Activated T-cell treated with anti-CD3 and anti-CD28 coated beads for 24 hours (primary cell): ENCODE data around the gene HHLA2.

Source experiments
- DNase-seq: peaks from one replicate; pipeline ENCODE4 v3.0.0-alpha.2; 2020; ENCODE audit warnings: low read depth

The HHLA2 gene

DNA sequence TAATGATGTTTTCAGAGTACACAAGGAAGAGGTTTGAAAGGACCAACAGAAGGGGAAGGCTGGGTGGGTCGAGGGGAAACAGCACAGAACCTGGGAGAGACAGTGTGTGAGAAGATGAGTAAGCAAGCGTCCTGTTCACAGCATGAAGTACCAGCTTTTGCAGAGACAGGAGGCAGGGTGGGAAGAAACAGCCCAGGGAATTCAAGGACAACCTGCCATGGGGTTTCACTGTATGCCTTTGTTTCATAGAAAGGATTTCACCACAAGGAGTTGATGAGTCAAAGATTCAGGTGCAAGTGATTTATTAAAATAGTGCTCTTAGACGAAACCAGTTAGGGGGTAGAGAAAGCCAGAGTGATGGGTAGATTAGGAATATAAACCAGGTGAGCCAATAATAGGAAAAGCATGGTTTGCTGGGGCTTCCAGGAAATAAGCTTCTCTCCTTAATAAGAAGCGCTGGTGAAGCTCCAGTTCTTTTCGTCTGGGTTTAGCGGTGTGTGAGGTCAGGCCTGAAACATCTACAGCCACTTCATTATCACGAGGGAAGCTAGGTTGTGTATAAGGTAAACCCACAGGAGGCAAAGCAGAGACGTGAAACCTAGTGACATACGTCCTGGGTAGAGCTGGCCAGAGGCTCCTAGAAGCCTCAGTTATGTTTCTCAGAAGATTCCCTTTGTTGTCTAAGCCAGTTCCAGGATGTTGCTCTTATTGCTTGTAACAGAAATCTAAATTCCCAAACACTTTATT lies 3.9 kb downstream of the HHLA2 start:
- no peak for DNase-seq

DNA sequence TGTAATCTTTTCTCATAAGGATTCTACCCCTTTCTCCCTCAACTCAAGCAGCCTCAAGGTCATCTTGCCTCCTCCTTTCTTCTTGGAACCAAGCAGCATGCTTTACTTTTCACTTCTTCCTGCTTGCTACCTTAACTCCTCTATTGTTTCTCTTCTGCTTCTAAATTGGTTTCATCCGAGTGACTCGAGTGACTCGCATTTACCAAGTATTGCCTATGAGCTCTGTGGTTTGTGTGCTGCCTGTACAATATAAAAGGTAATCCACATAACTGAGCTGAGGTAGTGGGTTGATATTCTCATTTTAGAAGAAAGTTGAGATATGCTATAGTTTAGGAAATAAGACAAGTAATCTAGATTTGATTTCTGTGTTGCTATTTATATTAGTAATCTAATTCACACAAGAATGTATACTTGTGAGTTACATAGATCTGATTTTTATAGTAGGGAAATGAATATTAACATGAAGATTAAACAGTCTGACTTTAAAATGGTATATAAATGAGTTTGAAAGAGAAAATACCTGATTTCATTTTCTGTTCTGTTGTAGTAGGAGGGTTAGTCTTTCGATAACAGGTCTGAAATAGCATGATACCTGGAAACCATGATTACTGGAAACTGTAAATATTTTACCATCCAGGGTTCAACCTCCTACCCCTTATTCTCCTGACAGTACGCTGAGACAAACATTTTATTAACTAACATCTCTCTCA lies 5.5 kb downstream of the HHLA2 start:
- DNase-seq, result no peak

DNA sequence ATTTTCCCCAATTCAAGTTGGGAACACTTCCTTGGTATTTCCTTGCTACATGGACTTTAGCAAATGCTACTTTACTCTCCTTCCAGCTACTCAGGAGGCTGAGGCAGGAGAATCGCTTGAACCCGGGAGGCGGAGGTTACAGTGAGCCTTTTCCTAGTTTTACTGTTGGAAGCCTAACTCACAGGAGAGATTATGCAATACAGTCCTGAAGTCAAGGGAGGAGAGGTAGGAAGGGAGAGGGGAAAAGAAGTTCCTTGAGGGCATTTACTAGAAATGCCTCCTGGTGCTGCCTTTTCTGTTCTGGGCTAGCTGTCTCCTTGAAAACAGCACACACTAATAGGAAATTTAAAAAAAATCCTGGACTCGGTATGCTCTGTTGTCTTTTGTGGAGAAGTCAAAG lies 6.2 kb downstream of the HHLA2 start:
- no peak for DNase-seq

DNA sequence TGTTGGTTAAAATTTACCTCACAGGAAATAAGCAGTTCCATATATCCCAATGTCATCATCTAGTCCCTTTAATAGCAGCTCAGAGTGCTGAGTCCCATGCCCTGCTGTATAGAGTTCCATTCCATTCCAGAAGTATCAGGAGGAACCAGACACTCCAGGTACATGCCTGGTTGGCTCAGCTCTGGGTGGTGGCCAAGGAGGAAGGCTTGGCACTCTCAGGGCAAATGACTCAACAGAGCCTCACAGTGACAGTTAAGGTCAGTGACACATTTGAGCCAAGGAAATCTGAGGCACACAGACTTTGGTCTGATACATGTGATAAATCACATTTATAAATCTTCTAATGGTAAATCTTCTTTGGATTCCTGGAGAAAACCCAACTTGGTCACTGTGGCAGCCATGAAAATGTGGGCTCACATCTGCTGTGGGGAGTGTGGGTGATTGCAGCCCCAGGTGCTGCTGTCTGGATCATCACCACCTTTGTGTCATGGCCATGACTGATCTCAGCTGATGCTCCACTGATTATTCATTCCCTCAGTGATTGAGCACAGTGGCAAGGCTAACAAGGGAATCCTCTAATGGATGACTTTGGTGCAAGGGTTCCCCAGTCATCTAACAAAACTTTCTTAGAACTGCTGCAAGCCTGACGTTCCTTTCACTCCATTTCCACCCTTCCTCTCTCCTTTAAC lies 9.3 kb downstream of the HHLA2 start:
- no peak for DNase-seq

DNA sequence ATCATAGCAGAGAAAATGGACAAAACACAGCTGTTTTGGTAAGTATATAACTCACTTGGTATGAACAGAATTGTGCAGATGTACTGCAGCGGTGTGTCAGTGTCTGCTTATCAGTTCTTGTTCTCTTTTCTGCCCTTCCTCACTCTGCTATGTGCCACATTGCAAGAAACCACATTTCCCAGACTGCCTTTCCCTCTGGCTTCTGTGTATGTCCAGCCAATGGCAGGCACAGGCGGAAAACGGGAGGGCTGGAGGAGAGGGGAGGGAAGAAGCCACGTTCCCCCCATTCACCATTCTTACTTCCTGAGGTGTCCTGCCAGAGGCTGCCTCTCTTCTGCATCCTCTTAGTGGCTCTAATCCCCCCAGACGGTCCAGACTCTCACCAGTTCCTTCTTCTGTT lies 15.4 kb downstream of the HHLA2 start:
- DNase-seq, result no peak

DNA sequence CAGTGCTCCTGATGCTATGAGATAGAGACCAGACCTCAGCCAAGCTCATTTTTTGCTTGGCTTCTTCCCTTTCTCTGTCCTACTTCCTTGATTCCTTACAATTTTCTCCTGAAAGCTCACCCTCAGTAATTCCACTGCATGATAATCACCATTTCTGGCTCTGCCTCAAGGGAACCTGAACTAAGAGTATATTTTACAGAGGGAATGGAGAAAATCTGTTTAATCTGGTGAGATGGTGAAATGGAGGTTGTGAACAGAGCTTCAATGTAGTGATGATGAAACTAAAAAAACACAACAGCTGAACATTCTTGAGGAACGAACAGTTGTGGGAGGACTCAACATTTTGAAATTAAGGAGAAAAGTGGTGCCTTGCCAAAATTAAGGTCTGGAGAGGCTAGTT lies 16.3 kb downstream of the HHLA2 start:
- no peak for DNase-seq

DNA sequence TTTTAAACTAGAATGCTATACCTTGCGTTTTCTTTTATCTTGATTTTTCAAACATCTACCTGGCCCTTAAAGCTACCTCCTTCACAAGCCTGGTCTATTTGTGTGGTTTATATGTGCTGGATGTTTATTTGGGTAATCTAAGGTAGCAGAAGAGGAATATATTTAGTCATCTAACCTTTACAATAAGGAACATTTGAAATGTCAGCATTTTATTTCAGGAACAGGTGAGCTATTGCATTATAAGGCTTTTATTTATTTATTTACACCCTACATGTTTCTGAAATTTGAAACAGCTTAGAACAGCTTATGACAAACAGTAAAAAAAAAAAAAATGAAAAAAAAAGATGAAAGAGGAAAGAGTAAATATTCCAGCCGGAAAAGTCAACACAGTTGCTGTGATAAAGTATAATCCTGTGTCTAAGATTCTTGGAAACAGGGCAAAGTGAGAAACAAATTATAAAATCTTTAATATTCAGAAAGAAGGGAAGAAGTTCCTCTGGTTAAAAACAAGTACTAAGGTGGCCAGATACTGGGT lies 19.5 kb downstream of the HHLA2 start:
- no peak for DNase-seq

DNA sequence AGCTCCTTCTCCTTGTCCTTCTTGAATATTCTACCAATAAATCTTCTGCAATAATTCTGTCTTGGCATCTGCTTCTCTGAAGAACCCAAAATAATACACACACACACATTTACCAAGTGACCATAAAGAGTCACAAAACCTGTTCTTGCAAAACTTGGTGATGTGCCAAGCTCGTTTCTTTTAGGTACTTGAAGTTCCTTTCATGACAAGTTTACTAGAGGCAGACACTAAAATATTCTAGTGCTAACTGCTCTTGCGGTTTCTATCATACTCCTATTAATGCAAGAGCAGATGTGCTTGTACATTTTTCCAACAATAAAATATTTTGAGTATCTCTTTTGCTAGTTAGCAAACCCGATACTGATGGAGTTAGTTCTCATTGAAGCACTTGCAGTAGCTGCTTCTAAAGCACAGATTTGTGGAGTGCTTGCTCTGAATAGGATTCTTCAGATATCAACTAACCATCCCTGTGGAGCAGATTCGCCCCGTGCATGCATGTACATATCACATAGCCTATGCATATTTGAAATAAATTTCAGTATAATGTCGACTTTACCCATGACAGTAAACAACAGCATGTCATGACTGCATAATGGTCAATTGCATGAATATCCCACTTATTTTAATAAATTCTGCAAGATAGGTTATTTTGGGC lies 23.2 kb downstream of the HHLA2 start:
- no peak for DNase-seq

DNA sequence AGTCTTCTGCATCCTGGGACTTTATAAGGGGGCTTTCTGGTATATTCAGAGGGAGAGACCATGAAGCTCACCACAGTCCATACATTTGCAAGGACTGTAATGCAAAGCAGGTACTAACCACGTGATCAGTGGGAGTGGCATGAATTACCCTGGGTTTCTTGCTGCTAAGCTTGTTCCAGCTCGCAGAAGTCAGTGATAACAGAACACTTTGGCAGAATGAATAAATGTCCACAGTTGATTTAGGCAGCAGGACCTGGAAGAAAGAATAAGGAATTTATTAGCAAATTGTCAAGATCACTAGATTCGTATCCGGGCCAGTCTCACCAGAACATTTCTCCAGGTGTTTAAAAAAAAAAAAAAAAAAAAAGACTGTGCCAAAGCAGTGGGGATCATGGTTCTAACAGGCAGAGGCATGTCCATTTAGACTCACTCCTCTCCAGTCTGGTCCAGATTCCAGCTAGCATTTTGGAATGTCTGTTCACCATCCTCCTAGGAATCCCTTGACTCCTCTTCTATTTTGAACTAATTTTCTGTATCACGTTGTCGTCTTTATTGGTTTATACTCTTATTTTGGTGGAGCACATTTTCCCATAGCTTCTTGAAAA lies 24.5 kb downstream of the HHLA2 start:
- DNase-seq, result no peak

DNA sequence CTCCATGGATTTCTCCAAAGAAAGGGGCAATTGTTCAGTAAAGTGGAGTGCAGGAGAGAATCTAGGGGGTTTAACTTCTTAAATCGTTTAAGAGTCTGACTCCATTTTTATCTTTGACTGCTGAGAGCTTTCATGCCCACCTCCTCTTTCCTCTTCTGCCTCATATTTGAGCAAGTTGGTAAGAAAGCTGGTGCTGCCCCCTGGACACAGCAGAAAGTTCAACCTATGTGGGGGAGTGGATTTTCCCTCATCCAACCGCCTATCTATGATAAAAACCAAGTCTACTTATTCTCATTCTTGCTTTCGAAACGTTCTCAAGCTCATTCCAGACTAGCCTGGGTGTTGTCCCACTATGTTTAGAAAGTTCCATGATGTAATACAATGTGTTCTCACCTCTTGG lies 26.0 kb downstream of the HHLA2 start:
- no peak for DNase-seq

DNA sequence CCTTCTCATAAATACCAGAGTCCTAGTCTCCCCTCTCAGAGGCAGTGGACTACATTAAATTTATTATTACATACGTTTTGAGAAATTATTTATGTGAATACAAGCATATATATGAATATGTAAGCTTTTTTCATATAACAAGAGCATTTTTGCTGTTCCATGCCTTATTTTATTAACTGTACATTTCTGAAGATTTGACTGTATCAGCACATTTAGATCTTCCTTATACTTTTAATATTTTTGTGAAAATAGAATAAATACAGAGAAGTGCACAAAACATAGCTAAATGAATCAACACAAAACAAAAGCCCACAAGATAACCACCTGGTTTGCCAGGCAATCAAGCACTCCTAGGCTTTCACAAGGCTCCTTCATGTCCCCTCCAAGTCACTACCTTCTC lies 27.8 kb downstream of the HHLA2 start:
- no peak for DNase-seq

DNA sequence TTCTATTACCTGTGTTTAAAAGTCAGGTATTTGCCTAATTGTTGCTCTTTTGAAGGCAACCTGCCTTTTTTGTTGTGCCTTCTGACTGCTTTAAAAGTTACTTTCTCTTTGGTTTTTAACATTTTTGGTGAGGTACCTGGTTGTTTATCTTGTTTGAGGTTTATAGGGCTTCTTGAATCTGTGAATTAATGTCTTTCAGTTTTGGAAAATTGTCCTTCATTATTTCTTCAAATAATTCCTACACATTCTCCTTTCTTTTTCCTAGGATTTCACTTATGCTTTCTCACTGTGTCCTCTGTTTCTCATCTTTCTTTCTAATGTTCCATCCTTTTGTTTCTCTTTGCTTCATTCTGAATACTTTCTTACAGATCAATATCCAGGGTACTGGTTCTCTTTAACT lies 30.8 kb downstream of the HHLA2 start:
- DNase-seq, result no peak

DNA sequence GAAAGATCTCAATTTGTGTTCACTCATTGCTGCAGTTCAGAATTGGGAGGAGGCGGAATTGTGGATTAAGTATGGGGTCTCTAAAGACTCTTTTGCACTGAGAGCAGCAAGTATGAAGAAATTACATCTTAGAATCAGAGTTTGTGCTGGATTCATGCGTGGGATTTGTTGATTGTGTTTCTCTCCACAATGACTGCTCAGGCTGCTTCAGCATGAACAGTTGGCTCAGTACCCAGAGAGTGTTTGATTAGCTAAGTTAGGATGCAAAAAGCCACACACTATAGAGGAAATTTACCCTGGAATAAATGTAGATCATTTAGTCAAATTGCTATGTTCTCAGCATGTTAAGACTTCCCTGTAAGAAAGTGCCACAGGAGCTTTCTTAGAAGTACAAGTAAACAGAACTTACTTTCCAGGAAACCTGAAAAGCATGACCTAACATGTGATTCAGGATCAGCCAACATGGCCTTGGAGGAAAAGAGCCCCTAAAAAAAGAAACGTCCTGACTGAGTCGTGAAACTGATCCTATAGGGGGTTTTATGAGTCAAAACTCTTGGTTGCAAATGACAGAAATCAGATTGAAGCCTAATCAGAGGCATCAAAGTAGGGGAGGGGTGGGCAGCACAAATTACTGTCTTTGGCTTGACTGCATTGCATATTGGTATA lies 32.6 kb downstream of the HHLA2 start:
- no peak for DNase-seq

DNA sequence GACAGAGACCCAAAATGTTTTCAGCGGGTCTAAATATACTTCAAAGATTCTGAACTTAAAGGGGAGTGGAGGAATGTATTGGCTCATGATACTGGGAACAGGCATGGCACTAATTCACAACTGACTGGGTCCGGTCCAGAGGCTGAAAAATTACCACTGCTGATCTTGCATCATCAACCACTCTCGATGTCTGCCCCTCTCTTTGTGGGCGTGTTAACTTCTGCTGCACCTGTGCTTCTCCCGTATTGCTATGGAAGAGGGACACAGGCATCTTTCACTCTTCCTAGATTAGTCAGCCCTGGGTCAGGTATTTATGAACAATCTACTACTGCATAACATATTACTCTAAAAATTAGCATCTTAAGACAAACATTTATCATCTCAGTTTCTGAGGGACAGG lies 33.2 kb downstream of the HHLA2 start:
- DNase-seq, result no peak

DNA sequence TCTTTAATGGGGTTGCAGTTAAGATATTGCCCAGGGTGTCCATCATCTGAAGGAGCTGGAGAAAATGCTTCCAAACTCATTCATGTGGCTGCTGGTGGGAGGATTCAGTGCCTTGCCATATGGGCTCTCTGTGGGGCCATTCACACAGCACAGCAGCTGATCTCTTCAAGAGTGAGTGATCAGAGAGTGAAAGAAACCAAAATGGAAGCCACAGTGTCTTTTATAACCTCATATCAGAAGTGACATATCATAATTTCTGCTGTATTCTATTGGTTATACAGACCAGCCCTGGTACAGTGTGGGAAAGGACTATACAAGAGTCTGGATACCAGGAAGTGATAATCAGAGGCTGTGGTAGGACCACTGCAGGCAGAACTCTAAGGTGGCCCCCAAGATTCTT lies 33.6 kb downstream of the HHLA2 start:
- DNase-seq, result no peak

DNA sequence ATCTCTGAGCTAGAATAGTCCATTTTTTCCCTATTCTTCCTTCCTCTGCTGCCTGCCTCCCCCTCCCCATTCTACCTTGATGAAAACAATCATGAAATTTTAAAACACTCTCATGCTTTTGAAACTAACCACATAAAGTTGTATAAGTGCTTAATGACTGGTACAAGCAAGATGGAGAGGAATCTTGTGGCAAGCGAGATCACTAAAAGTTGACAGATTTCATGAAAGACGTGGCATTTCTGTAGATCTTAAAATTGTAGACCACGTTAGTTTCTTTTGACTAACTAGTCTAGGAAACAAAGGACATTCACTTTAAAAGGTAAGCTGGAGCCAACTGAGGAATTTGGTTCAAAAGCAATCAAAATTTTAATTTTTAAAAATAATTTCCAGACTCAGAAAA lies 35.4 kb downstream of the HHLA2 start:
- no peak for DNase-seq

DNA sequence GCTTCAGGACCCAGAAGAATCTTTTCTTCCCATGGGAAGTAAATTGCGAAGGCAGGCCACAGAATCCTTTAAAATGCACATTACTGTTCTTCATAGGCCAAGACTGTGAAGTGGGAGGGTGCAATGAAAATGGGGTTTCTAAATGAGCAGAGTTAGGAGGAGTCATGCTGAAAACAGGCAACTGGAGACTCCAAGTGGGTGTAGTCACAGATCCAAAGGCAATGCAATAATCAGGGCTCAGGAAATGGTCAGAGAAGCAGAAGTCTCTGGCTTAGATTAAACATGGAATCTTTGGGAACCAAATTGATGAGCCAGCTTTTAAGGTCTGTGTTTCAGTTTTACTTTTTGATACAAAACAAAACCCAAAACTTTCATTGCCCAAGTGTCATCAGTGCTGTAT lies 37.6 kb downstream of the HHLA2 start:
- DNase-seq, result no peak

DNA sequence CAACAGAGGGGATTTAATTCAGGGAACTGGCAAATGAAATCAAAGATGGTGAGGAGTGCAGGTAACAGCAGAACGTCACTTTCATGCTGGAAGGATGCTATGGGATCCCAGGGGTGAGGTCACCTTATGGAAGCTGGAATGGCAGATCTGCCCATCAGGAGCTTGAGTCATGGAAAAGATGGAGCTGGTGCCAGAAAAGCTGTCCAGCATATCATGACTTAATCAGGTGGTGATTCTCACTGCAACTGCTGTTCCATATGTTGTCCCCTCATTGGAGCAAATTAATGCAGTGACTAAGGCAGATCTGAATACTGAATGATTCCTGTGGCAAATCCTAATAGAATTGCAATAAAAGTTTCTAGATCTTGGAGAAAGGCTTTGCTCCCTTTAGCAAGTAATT lies 38.4 kb downstream of the HHLA2 start:
- no peak for DNase-seq

DNA sequence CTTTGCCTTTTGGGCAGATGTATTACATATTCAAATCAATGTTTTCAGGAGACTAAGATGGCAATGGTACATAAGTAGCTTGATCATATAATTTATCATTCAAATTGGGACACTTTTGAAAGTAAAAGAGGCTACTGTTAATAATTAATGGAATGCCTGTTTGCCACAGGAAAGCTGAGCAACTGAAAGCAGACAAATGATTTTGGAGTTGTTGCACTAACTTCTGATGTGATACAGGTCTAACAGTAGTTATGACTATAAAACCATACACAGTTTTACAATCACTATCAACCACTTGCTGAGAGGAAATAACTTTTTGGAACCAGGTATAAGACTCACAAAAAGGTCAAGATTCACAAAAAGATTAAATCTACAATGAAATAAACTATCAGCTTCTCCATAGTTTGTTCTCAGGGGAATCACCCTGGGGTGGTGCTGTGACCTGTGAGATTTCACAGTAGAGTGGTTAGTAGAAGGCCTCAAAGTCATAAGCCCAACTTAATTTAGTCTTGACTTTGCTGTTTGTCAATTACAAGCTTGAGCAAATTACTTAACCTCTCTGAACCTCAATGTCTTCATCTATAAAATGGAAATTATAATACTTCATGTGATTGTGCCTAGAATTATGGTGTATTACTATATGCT lies 42.7 kb downstream of the HHLA2 start:
- DNase-seq, result no peak

DNA sequence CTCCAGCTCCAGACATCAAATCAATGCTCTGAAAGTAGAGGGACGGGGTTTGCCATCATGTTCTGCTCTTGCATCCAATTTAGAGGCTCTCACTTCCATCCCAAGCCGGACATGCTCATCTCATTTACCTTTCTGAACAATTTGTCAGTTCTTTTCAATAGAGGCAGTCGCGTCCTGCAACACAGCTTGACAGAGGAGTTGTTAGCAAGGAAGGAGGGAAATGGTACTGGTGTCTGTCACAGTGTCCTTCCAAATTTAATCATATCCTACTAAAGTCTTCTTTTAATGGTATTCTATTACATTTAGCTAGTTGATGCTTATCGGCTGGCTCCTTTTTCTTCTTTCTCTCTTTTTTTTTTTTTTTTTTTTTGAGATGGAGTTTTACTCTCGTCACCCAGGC lies 45.6 kb downstream of the HHLA2 start:
- DNase-seq, result no peak

DNA sequence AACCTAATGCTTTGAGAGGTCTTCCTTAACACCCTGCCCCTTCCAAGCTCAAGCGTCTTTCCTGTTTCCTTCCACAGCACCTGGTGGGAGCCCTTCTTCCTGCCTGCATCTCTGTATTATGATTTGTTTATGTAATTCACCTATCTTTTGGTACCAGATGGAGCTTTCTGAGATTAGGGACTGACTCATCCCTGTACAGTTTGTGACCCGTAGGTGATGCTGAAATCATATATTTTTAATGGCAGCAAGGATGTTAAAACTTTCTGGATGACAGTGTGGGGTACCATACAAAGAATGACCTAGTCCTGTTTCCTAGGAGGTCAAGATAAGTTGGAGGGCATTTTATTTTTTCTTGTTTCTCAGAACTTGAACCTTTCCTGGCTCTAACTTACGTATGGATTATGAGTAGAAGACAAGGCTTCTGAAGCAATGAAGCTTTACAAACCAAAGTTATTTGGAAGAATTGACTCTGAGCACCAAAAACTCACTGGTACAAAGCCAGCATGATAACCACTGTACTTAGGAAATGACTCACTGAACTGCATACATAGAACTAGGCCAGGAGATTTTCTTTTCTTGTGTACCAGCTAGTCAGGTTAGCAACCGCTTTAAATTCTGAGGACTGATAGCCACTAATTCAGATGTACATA lies 46.6 kb downstream of the HHLA2 start:
- DNase-seq, result no peak
